Testis (tissue), 3 donors: ENCODE results near the gene MTCL1. TPM values are rescaled to one million over a fixed set of nuclear protein-coding genes. Genes with fewer than 3 reads are reported as not detected.

ENCODE experiments used
- DNase-seq: peaks from one replicate; pipeline ENCODE4 v3.0.0-alpha.2; 2019
- H3K27ac ChIP-seq, 2 donors: fragments of 200-600 bp; sonication (generic); one replicate each; pipeline ENCODE4 v1.5.1; 2019
- H3K27me3 ChIP-seq: fragments of 200-600 bp; sonication (generic); one replicate; pipeline ENCODE4 v1.5.1; 2019
- H3K36me3 ChIP-seq: fragments of 200-600 bp; sonication (generic); one replicate; pipeline ENCODE4 v1.5.1; 2017; ENCODE audit warnings: low read depth; ENCODE audit errors: missing control alignments
- H3K4me1 ChIP-seq: fragments of 200-600 bp; sonication (generic); one replicate; pipeline ENCODE4 v1.5.1; 2019
- H3K4me3 ChIP-seq, 2 donors: fragments of 200-600 bp; sonication (generic); one replicate each; pipeline ENCODE4 v1.5.1; 2017 to 2019
- H3K9me3 ChIP-seq: fragments of 200-600 bp; sonication (generic); one replicate; pipeline ENCODE4 v1.5.1; 2017
- CTCF ChIP-seq, 3 experiments: fragments of 450-650 bp in 2 of 3; fragments of 200-600 bp in 1 of 3; sonication (generic) in 1 of 3; IDR thresholded peaks; one replicate each; pipeline ENCODE4 v1.5.1; 2016 to 2019; ENCODE audit warnings: antibody characterized with exemption in 3 of 3, mild to moderate bottlenecking in 2 of 3, moderate library complexity in 1 of 3
- POLR2A ChIP-seq: fragments of 450-650 bp; IDR thresholded peaks from one replicate; pipeline ENCODE4 v1.6.1; 2017; ENCODE audit warnings: antibody characterized with exemption, mild to moderate bottlenecking, moderate library complexity
- WGBS, 2 donors: methylation state at CpG; one replicate each; pipeline ENCODE4 v1.1.5; 2018; 5-methylcytosine and 5-hydroxymethylcytosine counted together
- intact Hi-C: fragments of 100-400 bp; cut with DNase I; formaldehyde crosslinking; loops from one replicate; pipeline ENCODE4 v1.15.1; 2023; ENCODE audit warnings: low total_unique reads
- polyA plus RNA-seq: library from polyadenylated mRNA; stranded (reverse); fragments of 350-450 nt; fragmentation: Illumina TruSeq; extraction: RNeasy Lipid Tissue Mini Kit (QIAGEN cat#74804); gene quantifications from one replicate; pipeline ENCODE4 v1.2.3, GENCODE V29; 2014; ENCODE audit warnings: low read depth, low replicate concordance; ENCODE audit not compliant: insufficient read depth
- total RNA-seq, 2 donors: library from RNA; depleted of rRNA; stranded (reverse); fragments of >200 nt; gene quantifications; one replicate each; pipeline ENCODE4 v1.2.3, GENCODE V29; 2016

Gene MTCL1
- total and polyA plus RNA-seq, 3 donors from 2014 or later, result 27.5 to 139 (median 95.8) TPM

GRCh38 chr18:8667846-8668245 lies 37.5 kb upstream of the MTCL1 start:
- no peak for TF ChIP-seq POLR2A
- TF ChIP-seq CTCF (IDR thresholded peaks at IDR 0.05), result no peak

GRCh38 chr18:8668381-8668780 lies 37.0 kb upstream of the MTCL1 start:
- Histone ChIP-seq H3K4me1 (no peaks in the 10 kb centered on the region), H3K27me3 (no peaks in the 10 kb centered on the region), H3K9me3 (no peaks in the 10 kb centered on the region), H3K4me3 (no peak overlapping the region), H3K27ac (no peak overlapping the region), H3K36me3 (no peaks in the 10 kb centered on the region)
- TF ChIP-seq CTCF (IDR thresholded peaks at IDR 0.05) (no peak), POLR2A (no peak)
- no peak for DNase-seq
- intact Hi-C loops, result no loop called here

More at GRCh38 chr18:8667846-8668245, 37.5 kb upstream of the MTCL1 start:
- H3K27me3 ChIP-seq, result no peaks in the 10 kb centered on the region
- no peak for DNase-seq
- no peak overlapping the region for H3K27ac ChIP-seq
- no peaks in the 10 kb centered on the region for H3K36me3 ChIP-seq
- intact Hi-C loops, result no loop called here
- no peak overlapping the region for H3K4me3 ChIP-seq
- no peaks in the 10 kb centered on the region for H3K9me3 ChIP-seq
- no peaks in the 10 kb centered on the region for H3K4me1 ChIP-seq
- WGBS, 2 donors, result 83 to 93% methylated on average over 3 of the region's 3 CpGs

- intact Hi-C loops, result no loop called here
- Histone ChIP-seq H3K4me3 (no peak overlapping the region), H3K27me3 (no peaks in the 10 kb centered on the region), H3K27ac (no peak overlapping the region), H3K9me3 (no peaks in the 10 kb centered on the region), H3K36me3 (no peaks in the 10 kb centered on the region), H3K4me1 (no peaks in the 10 kb centered on the region)
- TF ChIP-seq POLR2A (no peak), CTCF (IDR thresholded peaks at IDR 0.05) (no peak)
- 91 to 95% methylated on average over 4 of the region's 4 CpGs for WGBS, 2 donors
- DNase-seq, result no peak
Observed at GRCh38 chr18:8669571-8669970, 35.8 kb upstream of the MTCL1 start.

- Histone ChIP-seq H3K27ac (no peak overlapping the region), H3K27me3 (no peaks in the 10 kb centered on the region), H3K4me1 (no peaks in the 10 kb centered on the region), H3K9me3 (no peaks in the 10 kb centered on the region), H3K36me3 (no peaks in the 10 kb centered on the region), H3K4me3 (no peak overlapping the region)
- DNase-seq, result no peak
- intact Hi-C loops, result no loop called here
- TF ChIP-seq CTCF (IDR thresholded peaks at IDR 0.05) (no peak), POLR2A (no peak)
- WGBS, 2 donors, result 87 to 92% methylated on average over 9 of the region's 9 CpGs
Observed at GRCh38 chr18:8673256-8674209, 31.8 kb upstream of the MTCL1 start.

GRCh38 chr18:8675057-8675456 lies 30.3 kb upstream of the MTCL1 start:
- no peaks in the 10 kb centered on the region for H3K9me3 ChIP-seq
- no peak for DNase-seq
- no peaks in the 10 kb centered on the region for H3K27me3 ChIP-seq
- WGBS, 2 donors, result 87 to 91% methylated on average over 4 of the region's 4 CpGs
- no peaks in the 10 kb centered on the region for H3K4me1 ChIP-seq
- no peak for TF ChIP-seq POLR2A
- TF ChIP-seq CTCF (IDR thresholded peaks at IDR 0.05), result no peak
- H3K4me3 ChIP-seq, result no peak overlapping the region
- H3K27ac ChIP-seq, result no peak overlapping the region
- no peaks in the 10 kb centered on the region for H3K36me3 ChIP-seq
- intact Hi-C loops, result no loop called here
